ENCODE measurements around the gene PNPLA7.

Gene PNPLA7

DNA sequence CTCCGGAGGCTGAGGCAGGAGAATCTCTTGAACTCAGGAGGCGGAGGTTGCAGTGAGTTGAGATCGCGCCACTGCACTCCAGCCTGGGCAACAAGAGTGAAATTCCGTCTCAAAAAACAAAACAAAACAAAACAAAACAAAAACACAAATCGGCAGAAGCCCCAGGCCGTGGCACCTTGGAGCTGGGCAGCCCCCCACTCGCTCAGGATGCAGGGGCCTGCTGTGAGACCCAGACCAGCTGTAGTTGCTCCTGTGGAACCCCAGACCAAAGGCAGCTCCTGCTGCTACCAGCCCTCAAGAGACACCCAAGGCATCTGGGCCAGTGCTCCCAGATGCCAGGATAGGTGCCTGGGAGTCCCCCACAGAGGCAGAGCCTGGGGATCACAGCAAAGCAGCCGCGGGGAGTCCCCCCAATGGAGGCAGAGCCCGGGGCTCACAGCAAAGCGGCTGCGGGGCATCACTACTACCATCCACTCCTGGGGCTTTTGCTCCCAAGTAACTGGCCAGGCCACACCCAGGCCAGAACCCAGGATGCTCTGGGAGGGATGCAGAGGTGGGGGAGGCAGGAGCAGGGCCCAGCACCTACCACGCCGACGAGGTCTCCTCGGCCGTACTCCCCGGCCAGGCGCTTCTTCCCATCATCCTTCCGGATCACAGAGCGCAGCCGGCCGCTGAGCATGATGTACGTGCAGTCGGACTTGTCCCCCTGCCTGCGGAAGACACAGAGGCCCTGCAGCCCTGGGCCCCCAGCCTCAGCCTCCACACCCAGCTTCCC is 53.4 kb downstream of the PNPLA7 start:
- DNase-seq (ENCODE audit: low read depth, low spot score): no peak

DNA sequence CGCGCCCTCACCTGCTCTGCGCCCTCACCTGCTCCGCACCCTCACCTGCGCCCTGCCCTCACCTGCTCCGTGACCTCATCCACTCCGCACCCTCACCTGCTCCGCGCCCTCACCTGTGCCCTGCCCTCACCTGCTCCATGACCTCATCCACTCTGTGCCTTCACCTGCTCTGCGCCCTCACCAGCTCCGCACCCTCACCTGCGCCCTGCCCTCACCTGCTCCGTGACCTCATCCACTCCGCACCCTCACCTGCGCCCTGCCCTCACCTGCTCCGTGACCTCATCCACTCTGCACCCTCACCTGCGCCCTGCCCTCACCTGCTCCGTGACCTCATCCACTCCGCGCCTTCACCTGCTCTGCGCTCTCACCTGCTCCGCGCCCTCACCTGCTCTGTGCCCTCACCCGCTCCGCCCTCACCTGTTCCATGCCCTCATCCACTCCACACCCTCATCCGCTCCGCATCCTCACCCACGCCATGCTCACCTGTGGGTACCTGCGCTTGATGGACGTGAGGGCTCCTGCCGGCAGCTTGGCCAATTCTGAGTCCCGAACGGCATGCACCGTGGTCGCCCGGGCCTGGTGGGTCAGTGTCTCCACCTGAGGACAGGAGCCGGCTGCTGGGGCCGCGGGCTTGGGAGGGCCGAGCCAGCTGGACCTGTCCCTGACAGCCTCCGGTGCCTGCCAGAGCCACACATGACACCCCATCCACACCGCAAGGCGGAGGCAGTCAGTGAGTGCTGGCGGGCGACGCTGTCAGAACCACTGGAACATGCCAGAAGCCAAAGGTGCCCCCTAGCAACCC is 55.5 kb downstream of the PNPLA7 start:
- no peak for DNase-seq (ENCODE audit: low read depth, low spot score)

GRCh38 chr9:137494104-137494544 is 56.1 kb downstream of the PNPLA7 start:
- no peak for DNase-seq (ENCODE audit: low read depth, low spot score)

GRCh38 chr9:137493364-137494103 is 56.7 kb downstream of the PNPLA7 start:
- no peak for DNase-seq (ENCODE audit: low read depth, low spot score)

DNA sequence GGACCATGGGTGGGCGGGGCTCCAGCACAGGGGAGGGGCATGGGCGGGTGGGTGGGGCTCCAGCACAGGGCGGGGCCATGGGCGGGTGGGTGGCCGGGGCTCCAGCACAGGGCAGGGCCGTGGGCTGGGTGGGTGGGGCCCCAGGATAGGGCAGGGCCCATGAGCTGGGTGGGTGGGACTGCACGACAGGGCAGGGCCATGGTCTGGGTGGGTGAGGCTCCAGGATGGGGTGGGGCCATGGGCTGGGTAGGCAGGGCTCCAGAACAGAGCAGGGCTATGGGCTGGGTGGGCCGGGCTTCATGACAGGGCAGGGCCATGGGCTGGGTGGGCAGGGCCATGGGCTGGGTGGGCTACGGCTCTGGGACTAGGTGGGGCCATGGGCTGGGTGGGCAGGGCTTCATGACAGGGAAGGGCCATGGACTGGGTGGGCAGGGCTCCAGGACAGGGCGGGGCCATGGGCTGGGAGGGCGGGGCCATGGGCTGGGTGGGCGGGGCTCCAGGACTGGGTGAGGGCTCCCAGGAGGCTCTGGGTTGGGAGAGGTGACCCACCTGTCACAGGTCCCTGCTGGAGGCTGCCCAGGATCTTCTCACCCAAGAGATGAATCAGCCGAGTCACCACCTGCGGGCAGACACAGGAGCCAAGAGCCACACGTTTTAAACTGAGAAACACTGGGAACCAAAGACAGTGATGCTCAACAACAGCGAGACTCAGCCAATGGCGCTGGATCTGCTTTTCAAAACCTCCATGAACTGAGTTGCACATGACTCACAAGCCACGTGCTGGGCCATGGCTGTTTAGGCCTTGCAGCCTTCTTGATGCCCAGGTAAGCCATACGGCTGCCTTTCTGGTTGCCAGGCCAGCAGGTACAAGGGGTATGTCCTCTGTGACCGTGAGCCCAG is 57.5 kb downstream of the PNPLA7 start:
- DNase-seq (ENCODE audit: low read depth, low spot score): no peak

GRCh38 chr9:137491735-137492432 is 58.3 kb downstream of the PNPLA7 start:
- DNase-seq (ENCODE audit: low read depth, low spot score): no peak

DNA sequence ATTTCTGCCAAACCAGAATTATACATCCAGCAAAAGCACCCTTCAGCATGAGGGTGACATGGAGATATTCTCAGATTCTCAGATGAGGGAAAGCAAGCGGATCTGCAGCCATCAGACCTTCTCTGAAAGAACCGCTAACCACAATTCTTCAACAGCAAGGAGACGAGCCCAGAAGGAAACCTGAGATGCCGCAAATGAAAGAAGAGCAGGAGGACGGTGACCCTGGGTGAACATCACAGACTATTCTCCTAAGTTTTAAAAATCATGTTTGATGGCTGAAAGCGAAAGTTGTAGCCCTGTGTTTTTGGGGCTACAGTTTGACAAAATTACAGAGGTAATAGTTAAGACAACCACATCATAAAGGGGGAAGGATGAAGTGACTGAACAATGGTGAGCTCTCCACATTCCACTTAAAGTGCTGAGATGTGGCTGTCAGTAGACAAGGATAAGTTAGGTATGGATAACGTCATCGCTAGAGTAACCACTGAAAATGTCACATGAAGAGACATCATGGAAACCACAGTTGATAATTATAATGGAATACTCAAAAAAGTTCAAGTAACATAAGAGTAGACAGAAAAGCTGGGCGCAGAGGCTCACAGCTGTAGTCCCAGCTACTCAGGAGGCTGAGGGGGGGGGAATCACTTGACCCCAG is 59.5 kb downstream of the PNPLA7 start:
- DNase-seq (ENCODE audit: low read depth, low spot score): no peak

DNA sequence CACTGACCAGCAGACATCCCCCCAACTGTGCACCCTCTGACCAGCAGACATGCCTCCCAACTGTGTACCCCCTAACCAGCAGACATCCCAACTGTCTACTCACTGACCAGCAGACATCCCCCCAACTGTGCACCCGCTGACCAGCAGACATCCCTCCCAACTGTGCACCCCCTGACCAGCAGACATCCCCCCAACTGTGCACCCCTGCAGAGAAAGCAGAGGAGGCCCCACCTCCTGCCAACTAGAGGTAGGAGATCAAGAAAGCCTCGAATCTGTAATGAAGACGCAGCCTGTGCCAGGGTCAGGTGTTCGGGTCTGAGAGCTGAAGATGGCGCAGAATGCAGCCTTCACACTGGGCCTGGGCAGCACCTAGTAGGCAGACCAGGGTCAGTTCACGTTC is 61.3 kb downstream of the PNPLA7 start:
- no peak for DNase-seq (ENCODE audit: low read depth, low spot score)

GRCh38 chr9:137488327-137488653 is 61.9 kb downstream of the PNPLA7 start:
- DNase-seq (ENCODE audit: low read depth, low spot score): no peak

DNA sequence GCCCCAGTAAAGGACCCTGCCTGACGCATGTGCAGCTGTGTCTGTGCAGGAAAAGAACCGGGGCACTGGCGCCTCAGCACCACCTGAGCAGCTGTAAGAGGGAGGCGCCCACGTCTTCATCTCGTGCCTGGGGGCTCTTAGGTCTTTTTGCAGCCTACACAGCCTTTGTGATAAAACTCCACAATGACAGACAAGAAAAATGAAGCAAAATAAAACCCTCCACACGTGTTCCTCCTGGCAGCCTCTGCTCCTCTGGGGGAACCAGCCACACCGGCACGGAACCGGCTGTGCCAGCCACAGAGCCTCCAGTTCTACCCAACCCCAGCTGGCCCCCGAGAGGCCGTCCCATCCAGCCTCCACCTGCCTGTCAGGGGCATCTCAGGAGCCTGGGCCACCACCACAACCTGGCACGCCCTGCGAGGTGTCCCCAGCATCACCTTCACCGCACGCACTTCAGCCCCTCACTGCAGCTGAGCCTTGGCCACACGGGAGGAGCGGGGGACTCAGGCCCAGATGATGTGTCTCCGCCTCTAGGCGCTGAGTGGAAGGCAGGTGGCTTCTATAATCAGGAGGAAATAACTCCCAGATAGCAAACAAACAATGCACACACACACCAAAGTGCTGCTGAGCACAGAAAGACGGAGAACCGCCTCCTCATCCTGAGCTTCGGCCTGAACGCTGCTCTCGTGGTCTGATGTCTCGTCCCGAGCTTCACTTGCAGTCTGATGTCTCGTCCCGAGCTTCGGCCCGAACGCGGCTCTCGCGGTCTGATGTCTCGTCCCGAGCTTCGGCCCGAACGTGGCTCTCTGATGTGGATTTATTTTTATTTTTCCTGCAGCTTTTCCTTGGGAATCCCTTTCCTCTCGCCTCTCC is 62.5 kb downstream of the PNPLA7 start:
- no peak for DNase-seq (ENCODE audit: low read depth, low spot score)

DNA sequence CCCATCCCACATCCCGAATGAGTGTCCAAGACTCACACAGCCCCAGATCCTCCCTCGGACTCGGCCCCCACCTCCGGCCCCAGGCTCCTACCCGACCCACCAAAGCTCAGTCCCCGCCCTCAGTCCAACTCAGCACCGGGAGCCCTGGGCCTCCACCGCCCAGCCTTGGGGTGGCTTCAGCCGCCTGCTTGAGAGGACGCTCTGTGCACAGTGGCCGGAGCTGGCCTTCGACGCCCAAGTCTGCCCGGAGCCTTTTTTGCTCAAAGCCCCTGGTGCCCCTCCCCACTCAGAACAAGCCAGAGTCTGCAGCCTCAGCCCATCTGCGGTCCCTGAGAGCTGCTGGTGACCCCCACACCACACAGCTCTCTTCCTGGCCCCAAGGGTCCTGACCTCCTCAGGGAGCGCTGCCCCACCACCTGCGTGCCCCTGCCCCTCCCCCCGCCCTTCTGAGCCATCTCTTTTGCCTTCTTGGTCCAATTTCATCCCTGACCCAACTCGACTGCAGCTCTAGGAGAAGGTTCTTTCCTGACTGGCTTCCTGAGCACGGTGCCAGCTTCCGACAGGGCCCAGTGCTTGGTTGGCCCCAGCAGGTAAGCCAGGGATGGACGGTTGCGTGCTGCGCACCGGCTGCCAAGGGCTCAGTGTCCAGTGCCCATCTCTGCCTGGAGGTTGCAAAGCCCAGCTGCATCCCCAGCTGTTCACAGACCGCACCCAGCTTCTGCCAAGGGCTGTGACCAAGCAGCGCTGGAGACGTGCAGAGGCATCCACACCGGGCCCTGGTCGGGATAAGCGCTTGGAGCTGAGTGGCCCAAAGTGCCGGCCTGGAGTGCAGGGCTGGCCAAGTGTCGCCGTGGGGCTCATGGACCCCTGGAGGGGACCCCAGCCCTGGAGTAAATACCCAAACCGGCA is 63.4 kb downstream of the PNPLA7 start:
- no peak for DNase-seq (ENCODE audit: low read depth, low spot score)

GRCh38 chr9:137486141-137486490 is 64.1 kb downstream of the PNPLA7 start:
- no peak for DNase-seq (ENCODE audit: low read depth, low spot score)

- DNase-seq (ENCODE audit: low read depth, low spot score): no peak
These were observed 64.7 kb downstream of the PNPLA7 start for GRCh38 chr9:137485343-137486140.

GRCh38 chr9:137484551-137485315 is 65.5 kb downstream of the PNPLA7 start:
- no peak for DNase-seq (ENCODE audit: low read depth, low spot score)

DNA sequence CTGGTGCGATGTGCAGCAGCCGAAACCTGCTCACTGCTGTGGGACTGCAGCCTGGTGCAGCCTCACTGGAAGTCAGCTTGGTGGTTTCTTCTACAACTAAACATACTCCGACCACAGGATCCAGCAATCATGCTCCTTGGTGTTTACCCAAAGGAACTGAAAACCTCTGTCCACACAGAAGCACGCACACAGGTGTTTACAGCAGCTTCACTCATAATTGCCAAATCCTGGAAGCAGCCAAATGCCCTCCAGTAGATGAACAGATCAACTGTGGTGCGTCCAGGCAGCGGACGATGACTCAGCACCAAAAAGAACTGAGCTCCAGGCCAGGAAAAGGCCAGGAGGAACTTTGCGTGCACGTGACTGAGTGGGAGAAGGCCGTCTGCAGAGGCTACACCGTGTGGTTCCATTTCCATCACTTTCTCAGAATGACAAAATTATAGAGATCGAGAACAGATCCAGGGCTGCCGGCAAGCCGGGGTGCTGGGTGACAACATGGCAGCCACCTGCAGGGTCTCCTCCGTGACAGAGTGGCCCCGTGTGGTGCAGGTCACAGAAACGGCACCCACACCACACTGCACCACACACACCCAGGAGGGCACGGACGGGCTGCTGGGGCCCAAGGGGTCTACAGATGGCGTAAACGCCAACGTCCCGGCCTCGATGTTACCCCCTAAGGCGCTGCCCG is 68.0 kb downstream of the PNPLA7 start:
- peak; percentile 23 for DNase-seq (ENCODE audit: low read depth, low spot score)

Measured in smooth muscle cell of the brain vasculature (primary cell).